Measurements from ENCODE around the gene DDIT3. TPM values are rescaled to one million over a fixed set of nuclear protein-coding genes. Genes with fewer than 3 reads are reported as not detected.

DDIT3 gene
- total RNA-seq, 1 experiment from 2014 or later: 27.4 TPM

DNA sequence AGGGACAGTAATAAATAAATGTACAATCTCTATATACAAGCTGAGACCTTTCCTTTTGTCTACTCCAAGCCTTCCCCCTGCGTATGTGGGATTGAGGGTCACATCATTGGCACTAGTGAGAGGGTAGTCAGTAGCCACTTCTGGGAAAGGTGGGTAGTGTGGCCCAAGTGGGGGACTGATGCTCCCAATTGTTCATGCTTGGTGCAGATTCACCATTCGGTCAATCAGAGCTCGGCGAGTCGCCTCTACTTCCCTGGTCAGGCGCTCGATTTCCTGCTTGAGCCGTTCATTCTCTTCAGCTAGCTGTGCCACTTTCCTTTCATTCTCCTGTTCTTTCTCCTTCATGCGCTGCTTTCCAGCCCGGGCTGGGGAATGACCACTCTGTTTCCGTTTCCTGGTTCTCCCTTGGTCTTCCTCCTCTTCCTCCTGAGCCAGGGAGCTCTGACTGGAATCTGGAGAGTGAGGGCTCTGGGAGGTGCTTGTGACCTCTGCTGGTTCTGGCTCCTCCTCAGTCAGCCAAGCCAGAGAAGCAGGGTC lies 3.6 kb downstream of the DDIT3 start:
- TF ChIP-seq, protein P1, sequence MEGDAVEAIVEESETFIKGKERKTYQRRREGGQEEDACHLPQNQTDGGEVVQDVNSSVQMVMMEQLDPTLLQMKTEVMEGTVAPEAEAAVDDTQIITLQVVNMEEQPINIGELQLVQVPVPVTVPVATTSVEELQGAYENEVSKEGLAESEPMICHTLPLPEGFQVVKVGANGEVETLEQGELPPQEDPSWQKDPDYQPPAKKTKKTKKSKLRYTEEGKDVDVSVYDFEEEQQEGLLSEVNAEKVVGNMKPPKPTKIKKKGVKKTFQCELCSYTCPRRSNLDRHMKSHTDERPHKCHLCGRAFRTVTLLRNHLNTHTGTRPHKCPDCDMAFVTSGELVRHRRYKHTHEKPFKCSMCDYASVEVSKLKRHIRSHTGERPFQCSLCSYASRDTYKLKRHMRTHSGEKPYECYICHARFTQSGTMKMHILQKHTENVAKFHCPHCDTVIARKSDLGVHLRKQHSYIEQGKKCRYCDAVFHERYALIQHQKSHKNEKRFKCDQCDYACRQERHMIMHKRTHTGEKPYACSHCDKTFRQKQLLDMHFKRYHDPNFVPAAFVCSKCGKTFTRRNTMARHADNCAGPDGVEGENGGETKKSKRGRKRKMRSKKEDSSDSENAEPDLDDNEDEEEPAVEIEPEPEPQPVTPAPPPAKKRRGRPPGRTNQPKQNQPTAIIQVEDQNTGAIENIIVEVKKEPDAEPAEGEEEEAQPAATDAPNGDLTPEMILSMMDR (conservative IDR thresholded peaks at IDR 0.05; ENCODE audit: low read depth, low read length): no peak
- no peak for TF ChIP-seq EZH2phosphoT487 (IDR thresholded peaks at IDR 0.05; ENCODE audit: borderline replicate concordance, low read length)
- H3K4me3 ChIP-seq (ENCODE audit: low read length): no peak overlapping the region
- no peak overlapping the region for H3K4me2 ChIP-seq (ENCODE audit: low read length)
- H3K9ac ChIP-seq (ENCODE audit: low read length): no peak overlapping the region
- H3K9me3 ChIP-seq (ENCODE audit: low read length): no peaks in the 10 kb centered on the region
- BruUV-seq (replicated peaks): no TSS peak
- peaks cover 28% of the 10 kb centered on the region for H4K20me1 ChIP-seq (ENCODE audit: low read length)
- H3K9me2 ChIP-seq (replicated peaks; ENCODE audit: low read length): no peaks in the 10 kb centered on the region
- peaks cover 57% of the 10 kb centered on the region for H3K36me3 ChIP-seq (ENCODE audit: low read depth, low read length)
- no peak for DNase-seq
- no peaks in the 10 kb centered on the region for H3K27me3 ChIP-seq (ENCODE audit: low read length)
- CTCF ChIA-PET: no interaction called here
- intact Hi-C loops (cut with micrococcal nuclease): no loop called here
- POLR2A ChIA-PET (ENCODE audit: unreplicated experiment): no interaction called here
- no peak for ATAC-seq
- H3K79me2 ChIP-seq (ENCODE audit: low read length): peaks cover 36% of the 10 kb centered on the region
- no peaks in the 10 kb centered on the region for H3F3A ChIP-seq (ENCODE audit: low read length, unreplicated experiment)
- H3K4me1 ChIP-seq (ENCODE audit: insufficient read depth, low read length): peaks cover 24% of the 10 kb centered on the region
- no peak overlapping the region for H2AFZ ChIP-seq (ENCODE audit: low read length)
- no peak overlapping the region for H3K27ac ChIP-seq (ENCODE audit: low read length)

DNA sequence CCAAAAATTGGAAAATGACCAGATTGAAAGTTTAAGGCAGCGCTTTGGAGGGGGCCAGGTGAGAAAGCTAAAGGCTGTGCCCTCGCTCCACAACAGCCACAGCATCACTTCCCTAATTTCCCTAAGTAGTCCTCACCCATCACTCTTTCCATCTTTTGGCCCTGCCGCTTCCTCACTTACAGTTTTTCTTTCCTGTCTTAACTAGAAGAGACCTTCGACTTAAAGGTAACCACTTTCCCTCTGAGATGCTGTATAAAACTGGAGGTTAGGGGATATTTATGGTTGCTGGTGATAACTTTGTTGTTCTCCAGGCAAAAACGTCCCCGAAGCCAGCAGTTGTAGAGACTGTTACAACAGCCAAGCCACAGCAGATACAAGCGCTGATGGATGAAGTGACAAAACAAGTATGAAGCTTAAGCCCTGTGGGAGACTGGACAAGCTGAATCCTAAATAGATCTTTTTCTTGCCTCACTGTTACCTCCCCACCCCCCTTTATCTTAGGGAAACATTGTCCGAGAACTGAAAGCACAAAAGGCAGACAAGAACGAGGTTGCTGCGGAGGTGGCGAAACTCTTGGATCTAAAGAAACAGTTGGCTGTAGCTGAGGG lies 4.3 kb downstream of the DDIT3 start:
- ChIA-PET POLR2A (ENCODE audit: unreplicated experiment) (no interaction called here), CTCF (no interaction called here)
- H3K9me2 ChIP-seq (replicated peaks; ENCODE audit: low read length): no peaks in the 10 kb centered on the region
- ATAC-seq (no peak), DNase-seq (no peak)
- H3K36me3 ChIP-seq (ENCODE audit: low read depth, low read length): peaks cover 62% of the 10 kb centered on the region
- no peak overlapping the region for H2AFZ ChIP-seq (ENCODE audit: low read length)
- no peak overlapping the region for H3K9ac ChIP-seq (ENCODE audit: low read length)
- peaks cover 28% of the 10 kb centered on the region for H4K20me1 ChIP-seq (ENCODE audit: low read length)
- no peak overlapping the region for H3K4me2 ChIP-seq (ENCODE audit: low read length)
- peaks cover 17% of the 10 kb centered on the region for H3K4me1 ChIP-seq (ENCODE audit: insufficient read depth, low read length)
- intact Hi-C loops (cut with micrococcal nuclease): no loop called here
- BruUV-seq (replicated peaks): TSS peak; percentile 2
- no peaks in the 10 kb centered on the region for H3K27me3 ChIP-seq (ENCODE audit: low read length)
- peaks cover 36% of the 10 kb centered on the region for H3K79me2 ChIP-seq (ENCODE audit: low read length)
- no peaks in the 10 kb centered on the region for H3K9me3 ChIP-seq (ENCODE audit: low read length)
- no peaks in the 10 kb centered on the region for H3F3A ChIP-seq (ENCODE audit: low read length, unreplicated experiment)
- no peak overlapping the region for H3K4me3 ChIP-seq (ENCODE audit: low read length)
- no peak overlapping the region for H3K27ac ChIP-seq (ENCODE audit: low read length)
- TF ChIP-seq EZH2phosphoT487 (IDR thresholded peaks at IDR 0.05; ENCODE audit: borderline replicate concordance, low read length): no peak
- TF ChIP-seq EZH2 (IDR thresholded peaks at IDR 0.05; ENCODE audit: low read length, unreplicated experiment): no peak
- TF ChIP-seq, protein P1 (conservative IDR thresholded peaks at IDR 0.05; ENCODE audit: low read depth, low read length): no peak

DNA sequence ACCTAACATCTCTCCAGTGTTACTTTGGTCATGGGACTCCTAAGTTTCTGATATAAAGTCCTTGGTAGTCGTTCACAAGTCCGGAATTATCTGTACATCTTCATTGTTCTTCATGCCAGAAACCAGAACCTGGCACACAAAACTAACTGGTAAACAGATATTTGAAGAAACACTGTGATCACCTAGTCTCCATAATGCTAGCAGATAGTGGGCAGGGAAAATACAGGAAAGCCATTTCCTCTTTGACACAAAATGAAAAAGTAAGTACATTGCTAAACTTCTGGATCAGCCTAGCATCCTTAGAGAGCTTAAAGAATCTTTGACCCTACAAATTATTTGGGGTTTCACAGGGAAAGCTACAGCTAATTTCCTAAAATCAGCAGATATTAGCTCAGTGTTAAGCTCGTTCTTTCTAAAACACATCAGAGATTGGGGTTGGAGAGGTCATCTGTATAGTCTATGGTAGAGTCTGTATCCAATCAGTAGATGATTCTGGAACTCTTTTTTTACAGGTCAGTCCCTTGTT lies 4.8 kb downstream of the DDIT3 start:
- no peak overlapping the region for H3K4me3 ChIP-seq (ENCODE audit: low read length)
- DNase-seq: no peak
- no peaks in the 10 kb centered on the region for H3K27me3 ChIP-seq (ENCODE audit: low read length)
- no peak overlapping the region for H2AFZ ChIP-seq (ENCODE audit: low read length)
- no peaks in the 10 kb centered on the region for H3K9me3 ChIP-seq (ENCODE audit: low read length)
- TF ChIP-seq EZH2 (IDR thresholded peaks at IDR 0.05; ENCODE audit: low read length, unreplicated experiment) (no peak), EZH2phosphoT487 (IDR thresholded peaks at IDR 0.05; ENCODE audit: borderline replicate concordance, low read length) (no peak)
- TF ChIP-seq, protein P1 (conservative IDR thresholded peaks at IDR 0.05; ENCODE audit: low read depth, low read length): no peak
- H3F3A ChIP-seq (ENCODE audit: low read length, unreplicated experiment): no peaks in the 10 kb centered on the region
- ATAC-seq: no peak; the same call in 1 of the 2 replicates
- H3K9me2 ChIP-seq (replicated peaks; ENCODE audit: low read length): no peaks in the 10 kb centered on the region
- POLR2A ChIA-PET (ENCODE audit: unreplicated experiment): no interaction called here
- CTCF ChIA-PET: no interaction called here
- BruUV-seq (replicated peaks): no TSS peak
- H4K20me1 ChIP-seq (ENCODE audit: low read length): peaks cover 28% of the 10 kb centered on the region
- H3K4me2 ChIP-seq (ENCODE audit: low read length): no peak overlapping the region
- intact Hi-C loops (cut with micrococcal nuclease): no loop called here
- peaks cover 62% of the 10 kb centered on the region for H3K36me3 ChIP-seq (ENCODE audit: low read depth, low read length)
- H3K27ac ChIP-seq (ENCODE audit: low read length): no peak overlapping the region
- peaks cover 14% of the 10 kb centered on the region for H3K4me1 ChIP-seq (ENCODE audit: insufficient read depth, low read length)
- H3K79me2 ChIP-seq (ENCODE audit: low read length): peaks cover 36% of the 10 kb centered on the region
- no peak overlapping the region for H3K9ac ChIP-seq (ENCODE audit: low read length)

All from PC-3 (cell line).